Measurements from ENCODE around the gene CPVL.

- TF ChIP-seq EZH2 (IDR thresholded peaks at IDR 0.05; ENCODE audit: borderline replicate concordance, low read depth, low read length, severe bottlenecking) (no peak), CTCF (IDR thresholded peaks at IDR 0.05; ENCODE audit: borderline replicate concordance, extremely low read depth, low read length, poor library complexity, severe bottlenecking) (no peak)
Measured at GRCh38 chr7:29167721-29168120, 21.4 kb upstream of the CPVL start.
